ENCODE measurements around the gene HRAS. TPM values are rescaled to one million over a fixed set of nuclear protein-coding genes. Genes with fewer than 3 reads are reported as not detected.

The HRAS gene
- total RNA-seq, 1 donor from 2014 or later: 77.7 TPM

- Mint-ChIP-seq H3K9me3 (ENCODE audit: low read depth) (no peaks in the 10 kb centered on the region), H3K4me3 (ENCODE audit: unreplicated experiment) (no peak overlapping the region), H3K27me3 (ENCODE audit: low read depth) (peaks cover 8% of the 10 kb centered on the region), H3K27ac (ENCODE audit: unreplicated experiment) (no peak overlapping the region), H3K4me1 (ENCODE audit: low read depth) (peaks cover 12% of the 10 kb centered on the region), H3K36me3 (ENCODE audit: low read depth) (no peaks in the 10 kb centered on the region)
- no peak for DNase-seq (ENCODE audit: low spot score)
- TF ChIP-seq CTCF (IDR thresholded peaks at IDR 0.05): no peak
Observed at GRCh38 chr11:558503-558902, 23.1 kb upstream of the HRAS start.

GRCh38 chr11:557328-558132 is 22.2 kb upstream of the HRAS start:
- Mint-ChIP-seq H3K36me3 (ENCODE audit: low read depth) (peaks cover 3% of the 10 kb centered on the region), H3K4me1 (ENCODE audit: low read depth) (peaks cover 12% of the 10 kb centered on the region), H3K4me3 (ENCODE audit: unreplicated experiment) (no peak overlapping the region), H3K27me3 (ENCODE audit: low read depth) (peaks cover 8% of the 10 kb centered on the region), H3K9me3 (ENCODE audit: low read depth) (no peaks in the 10 kb centered on the region), H3K27ac (ENCODE audit: unreplicated experiment) (no peak overlapping the region)
- TF ChIP-seq CTCF (IDR thresholded peaks at IDR 0.05): no peak
- DNase-seq (ENCODE audit: low spot score): no peak

DNA sequence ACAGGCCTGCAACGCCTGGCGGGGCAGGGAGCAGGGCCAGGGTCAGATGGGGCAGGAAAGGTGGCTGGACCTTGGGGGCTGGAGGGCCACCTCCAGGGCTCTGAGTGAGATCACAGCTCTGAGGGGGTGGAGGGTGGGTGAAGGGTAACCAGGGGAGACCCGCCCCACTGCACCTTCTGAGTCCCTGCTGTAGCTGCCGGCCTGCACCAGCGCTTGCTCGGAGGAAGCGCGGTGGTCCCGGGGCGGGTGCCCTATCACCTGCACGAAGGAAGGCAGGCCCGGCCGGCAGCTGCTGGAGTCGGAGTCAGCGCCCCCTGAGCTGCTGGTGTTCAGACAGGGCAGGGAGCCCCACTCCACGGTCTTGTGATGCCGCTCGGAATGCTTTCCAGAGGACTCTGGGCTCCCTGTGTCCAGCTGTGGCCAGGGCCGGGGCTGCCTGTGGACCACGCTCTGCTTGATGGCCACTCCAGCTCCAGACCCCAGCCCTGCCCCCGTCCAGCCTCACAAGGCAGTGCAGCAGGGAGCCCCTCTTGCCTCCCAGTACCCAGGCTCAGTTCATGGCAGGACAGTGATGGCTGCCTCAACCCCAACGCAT is 21.4 kb upstream of the HRAS start:
- H3K27me3 Mint-ChIP-seq (ENCODE audit: low read depth): peaks cover 8% of the 10 kb centered on the region
- no peak overlapping the region for H3K27ac Mint-ChIP-seq (ENCODE audit: unreplicated experiment)
- H3K4me3 Mint-ChIP-seq (ENCODE audit: unreplicated experiment): no peak overlapping the region
- no peak for TF ChIP-seq CTCF (IDR thresholded peaks at IDR 0.05)
- H3K4me1 Mint-ChIP-seq (ENCODE audit: low read depth): peaks cover 10% of the 10 kb centered on the region
- DNase-seq (ENCODE audit: low spot score): no peak
- H3K9me3 Mint-ChIP-seq (ENCODE audit: low read depth): no peaks in the 10 kb centered on the region
- H3K36me3 Mint-ChIP-seq (ENCODE audit: low read depth): peaks cover 3% of the 10 kb centered on the region

DNA sequence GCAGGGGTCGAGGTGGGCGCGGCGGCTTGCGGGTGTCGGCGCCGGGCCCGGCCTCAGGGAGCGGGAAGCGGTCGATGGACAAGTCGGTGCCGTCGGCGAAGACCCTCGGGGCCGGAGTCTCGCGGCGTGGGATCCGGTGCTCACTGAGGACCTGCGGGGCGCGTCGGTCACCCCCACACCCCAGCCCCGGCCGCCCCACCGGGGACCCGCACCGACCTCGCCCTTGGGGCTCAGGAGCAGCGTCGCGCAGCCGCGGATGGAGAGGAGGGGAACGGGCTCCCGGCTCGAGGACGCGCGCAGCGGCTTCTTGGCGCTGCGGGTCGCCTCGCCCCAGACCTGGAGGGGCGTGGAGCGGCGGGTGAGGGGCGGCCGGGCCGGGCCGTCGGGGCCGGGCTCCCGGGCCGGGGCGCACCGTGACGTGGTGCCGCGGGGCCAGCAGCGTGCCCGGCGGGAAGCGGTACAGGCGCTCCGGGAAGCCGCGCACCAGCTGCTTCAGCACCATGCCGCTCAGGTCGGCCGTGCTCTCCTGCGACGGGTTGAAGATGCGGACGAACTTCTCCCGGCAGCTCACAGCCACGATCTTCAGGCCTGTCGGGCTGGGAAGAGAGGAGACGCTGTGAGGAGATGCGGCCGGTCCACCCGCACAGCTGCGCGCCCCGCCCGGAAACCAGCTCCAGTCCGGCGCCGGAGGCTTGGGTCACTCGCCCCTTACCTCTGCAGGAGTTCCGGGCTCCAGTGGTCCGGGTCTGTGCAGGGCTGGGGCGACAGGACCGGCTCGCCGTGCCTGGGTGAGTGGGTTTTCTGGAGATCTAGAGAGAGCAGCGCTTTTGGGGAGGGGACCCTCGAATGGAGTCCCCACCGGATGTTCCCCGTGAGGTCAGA is 20.6 kb upstream of the HRAS start:
- Mint-ChIP-seq H3K9me3 (ENCODE audit: low read depth) (no peaks in the 10 kb centered on the region), H3K27me3 (ENCODE audit: low read depth) (peaks cover 8% of the 10 kb centered on the region), H3K27ac (ENCODE audit: unreplicated experiment) (no peak overlapping the region), H3K36me3 (ENCODE audit: low read depth) (peaks cover 3% of the 10 kb centered on the region), H3K4me1 (ENCODE audit: low read depth) (peaks cover 5% of the 10 kb centered on the region), H3K4me3 (ENCODE audit: unreplicated experiment) (no peak overlapping the region)
- no peak for DNase-seq (ENCODE audit: low spot score)
- no peak for TF ChIP-seq CTCF (IDR thresholded peaks at IDR 0.05)

DNA sequence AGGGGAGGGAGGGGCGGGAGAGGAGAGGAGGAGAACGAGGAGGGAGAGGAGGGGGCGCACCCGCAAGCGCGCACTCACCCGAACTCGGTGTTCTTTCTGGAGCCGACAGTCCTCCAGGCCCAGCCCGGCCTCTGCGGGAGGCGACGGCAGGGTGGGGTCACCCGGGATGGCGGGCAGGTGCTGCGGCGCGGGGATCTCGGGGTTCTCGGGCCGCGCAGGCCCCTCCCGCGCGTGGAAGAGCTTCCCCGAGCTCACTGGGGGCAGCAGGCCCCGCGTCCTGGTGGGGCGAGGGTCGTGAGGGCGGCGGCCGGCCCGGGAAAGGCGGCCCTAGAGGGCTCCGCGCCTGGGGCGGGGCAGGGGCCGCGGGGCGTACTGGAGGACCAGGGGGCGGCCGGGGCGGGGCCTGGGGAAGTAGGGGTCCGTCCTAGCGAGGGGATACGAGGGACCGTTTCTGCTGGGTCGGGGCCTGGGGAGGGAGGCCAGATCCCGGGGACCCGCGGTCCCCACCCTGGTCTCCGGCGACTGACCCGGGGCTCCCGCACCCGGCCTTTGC is 19.9 kb upstream of the HRAS start:
- peaks cover 8% of the 10 kb centered on the region for H3K27me3 Mint-ChIP-seq (ENCODE audit: low read depth)
- no peak overlapping the region for H3K4me3 Mint-ChIP-seq (ENCODE audit: unreplicated experiment)
- H3K36me3 Mint-ChIP-seq (ENCODE audit: low read depth): peaks cover 3% of the 10 kb centered on the region

More for the DNA sequence above, 19.9 kb upstream of the HRAS start:
- no peak overlapping the region for H3K27ac Mint-ChIP-seq (ENCODE audit: unreplicated experiment)
- H3K4me1 Mint-ChIP-seq (ENCODE audit: low read depth): peaks cover 5% of the 10 kb centered on the region
- DNase-seq (ENCODE audit: low spot score): no peak
- TF ChIP-seq CTCF (IDR thresholded peaks at IDR 0.05): peak; percentile 65
- H3K9me3 Mint-ChIP-seq (ENCODE audit: low read depth): no peaks in the 10 kb centered on the region
